Endodermal cell (in vitro differentiated cells): ENCODE results near the gene SYNPO2L. TPM values are rescaled to one million over a fixed set of nuclear protein-coding genes. Genes with fewer than 3 reads are reported as not detected.
"Not testable (repeated sequence)": the region's sequence is repeated elsewhere in the genome, so short reads cannot be mapped to it uniquely, and the experiment has no call there.

ENCODE experiments used
- DNase-seq: peaks from one replicate; pipeline ENCODE4 v3.0.0-alpha.2; 2017
- H3K27ac ChIP-seq: 2 replicates; pipeline ENCODE4 v1.5.1; 2013; ENCODE audit warnings: mild to moderate bottlenecking, low read depth, low read length, moderate library complexity
- H3K27me3 ChIP-seq: 2 replicates; pipeline ENCODE4 v1.6.1; 2013; ENCODE audit warnings: mild to moderate bottlenecking, low read length, moderate library complexity; ENCODE audit not compliant: insufficient read depth, control insufficient read depth, poor library complexity, severe bottlenecking
- H3K36me3 ChIP-seq: 2 replicates; pipeline ENCODE4 v1.7.0; 2013; ENCODE audit warnings: mild to moderate bottlenecking, low read length, moderate library complexity; ENCODE audit not compliant: control insufficient read depth, insufficient read depth
- H3K4me1 ChIP-seq: one replicate; pipeline ENCODE4 v1.7.0; 2013; ENCODE audit warnings: low read length; ENCODE audit not compliant: control insufficient read depth, insufficient read depth
- H3K4me3 ChIP-seq: 2 replicates; pipeline ENCODE4 v1.5.1; 2013; ENCODE audit warnings: mild to moderate bottlenecking, low read length, moderate library complexity
- H3K9ac ChIP-seq: 2 replicates; pipeline ENCODE4 v1.6.1; 2013; ENCODE audit warnings: mild to moderate bottlenecking, low read length, moderate library complexity; ENCODE audit not compliant: poor library complexity, severe bottlenecking; ENCODE audit errors: extremely low read depth
- H3K9me3 ChIP-seq: 2 replicates; pipeline ENCODE4 v1.6.1; 2013; ENCODE audit warnings: mild to moderate bottlenecking, low read length, moderate library complexity; ENCODE audit not compliant: control insufficient read depth
- H3K27ac Mint-ChIP-seq: 2 replicates; pipeline ENCODE4 v1.8.0; 2020; ENCODE audit warnings: mixed read lengths
- H3K27me3 Mint-ChIP-seq: 2 replicates; pipeline ENCODE4 v1.8.0; 2021; ENCODE audit warnings: mild to moderate bottlenecking, mixed read lengths; ENCODE audit not compliant: insufficient read depth
- H3K36me3 Mint-ChIP-seq: 2 replicates; pipeline ENCODE4 v1.8.0; 2020; ENCODE audit warnings: low read depth, mixed read lengths
- H3K4me1 Mint-ChIP-seq: 2 replicates; pipeline ENCODE4 v1.8.0; 2020; ENCODE audit warnings: mixed read lengths
- H3K4me3 Mint-ChIP-seq: 2 replicates; pipeline ENCODE4 v1.8.0; 2020; ENCODE audit warnings: mild to moderate bottlenecking, moderate library complexity, mixed read lengths
- H3K9me3 Mint-ChIP-seq: 2 replicates; pipeline ENCODE4 v1.8.0; 2020; ENCODE audit warnings: mild to moderate bottlenecking, mixed read lengths
- CTCF ChIP-seq: fragments of 200-600 bp; sonication (generic); conservative IDR thresholded peaks from 2 replicates; pipeline ENCODE4 v1.5.0; 2021; ENCODE audit warnings: antibody characterized with exemption, mild to moderate bottlenecking
- WGBS, 2 experiments: methylation state at CpG; one replicate each; pipeline versions ENCODE4 v1.1.5 to v1.1.7; 2013; ENCODE audit warnings: missing lambda C conversion rate in 2 of 2, mixed read lengths in 1 of 2; ENCODE audit not compliant: insufficient coverage in 1 of 2, insufficient read length in 1 of 2; 5-methylcytosine and 5-hydroxymethylcytosine counted together
- total RNA-seq, 2 donors: library from RNA; stranded (reverse); fragmentation: NEBNext Ultra II Directional in 1 of 2; extraction: Animal tissue kit (Norgen Biotek cat#: 25700) in 1 of 2; gene quantifications; 2 replicates in 1 of 2; 3 replicates in 1 of 2; pipeline ENCODE4 v1.2.1, GENCODE V29; 2021

The SYNPO2L gene
- total RNA-seq, 2 donors from 2014 or later, result 0.11 to 0.20 TPM

- Histone ChIP-seq H3K27ac (no peak overlapping the region), H3K27me3 (no peaks in the 10 kb centered on the region), H3K9me3 (no peaks in the 10 kb centered on the region), H3K4me1 (peaks cover 6% of the 10 kb centered on the region), H3K36me3 (peaks cover 4% of the 10 kb centered on the region), H3K9ac (no peak overlapping the region), H3K4me3 (no peak overlapping the region)
- TF ChIP-seq CTCF, result no peak
- Mint-ChIP-seq H3K27ac (no peak overlapping the region), H3K9me3 (no peaks in the 10 kb centered on the region), H3K4me1 (peaks cover 14% of the 10 kb centered on the region), H3K4me3 (no peak overlapping the region), H3K36me3 (peaks cover 6% of the 10 kb centered on the region), H3K27me3 (no peaks in the 10 kb centered on the region)
- WGBS, 2 experiments, result 93 to 100% methylated on average over 1 to 4 of the region's 4 CpGs
- DNase-seq, result no peak
Measured at GRCh38 chr10:73623056-73623455, 32.8 kb downstream of the SYNPO2L start.

GRCh38 chr10:73620974-73621373 lies 34.9 kb downstream of the SYNPO2L start:
- 93 to 95% methylated on average over 9 to 12 of the region's 12 CpGs for WGBS, 2 experiments
- not testable (repeated sequence) for H3K36me3 ChIP-seq, H3K27ac Mint-ChIP-seq, H3K4me3 ChIP-seq, H3K27me3 ChIP-seq, H3K4me1 ChIP-seq, DNase-seq, H3K27ac ChIP-seq, H3K9me3 ChIP-seq, H3K9me3 Mint-ChIP-seq, H3K4me1 Mint-ChIP-seq, H3K36me3 Mint-ChIP-seq, H3K4me3 Mint-ChIP-seq, H3K27me3 Mint-ChIP-seq, H3K9ac ChIP-seq

GRCh38 chr10:73617143-73617542 lies 38.7 kb downstream of the SYNPO2L start:
- WGBS, 2 experiments, result 95 to 100% methylated on average over 6 to 8 of the region's 8 CpGs
- H3K4me1 Mint-ChIP-seq, DNase-seq: not testable (repeated sequence)

GRCh38 chr10:73614720-73615119 lies 41.1 kb downstream of the SYNPO2L start:
- H3K27ac ChIP-seq, result no peak overlapping the region
- H3K27ac Mint-ChIP-seq, result no peak overlapping the region
- no peaks in the 10 kb centered on the region for H3K4me1 ChIP-seq
- no peaks in the 10 kb centered on the region for H3K4me1 Mint-ChIP-seq
- no peak for DNase-seq
- no peak overlapping the region for H3K4me3 ChIP-seq
- H3K9me3 Mint-ChIP-seq, result no peaks in the 10 kb centered on the region
- 76 to 93% methylated on average over 2 to 3 of the region's 3 CpGs for WGBS, 2 experiments
- no peaks in the 10 kb centered on the region for H3K27me3 ChIP-seq
- H3K36me3 Mint-ChIP-seq, result peaks cover 7% of the 10 kb centered on the region
- H3K36me3 ChIP-seq, result peaks cover 2% of the 10 kb centered on the region
- H3K4me3 Mint-ChIP-seq, result no peak overlapping the region
- no peak for TF ChIP-seq CTCF
- no peak overlapping the region for H3K9ac ChIP-seq
- no peaks in the 10 kb centered on the region for H3K27me3 Mint-ChIP-seq
- no peaks in the 10 kb centered on the region for H3K9me3 ChIP-seq

More at GRCh38 chr10:73617143-73617542, 38.7 kb downstream of the SYNPO2L start:
- not testable (repeated sequence) for H3K4me3 Mint-ChIP-seq, H3K4me1 ChIP-seq, H3K9me3 Mint-ChIP-seq, H3K9me3 ChIP-seq, H3K27me3 ChIP-seq, H3K36me3 ChIP-seq, H3K27ac Mint-ChIP-seq, H3K27me3 Mint-ChIP-seq, H3K9ac ChIP-seq, H3K27ac ChIP-seq, H3K4me3 ChIP-seq
- peaks cover 12% of the 10 kb centered on the region for H3K36me3 Mint-ChIP-seq
